AG09309 (cell line): ENCODE measurements around the gene XPNPEP2.
"Not testable (repeated sequence)": the region's sequence is repeated elsewhere in the genome, so short reads cannot be mapped to it uniquely, and the experiment has no call there.

Source experiments
- DNase-seq: peaks from one replicate; pipeline ENCODE4 v3.0.0-alpha.2; 2010; ENCODE audit warnings: low read depth
- H3K4me3 ChIP-seq: 2 replicates; pipeline ENCODE4 v1.5.1; 2011; ENCODE audit warnings: mild to moderate bottlenecking, low read depth, low read length, moderate library complexity; ENCODE audit not compliant: control insufficient read depth
- TF ChIP-seq, protein P1 (sequence below): IDR thresholded peaks from 2 replicates; pipeline ENCODE4 v1.5.1; 2011; ENCODE audit warnings: mild to moderate bottlenecking, low read depth, low read length, inconsistent platforms; ENCODE audit not compliant: insufficient read depth, control insufficient read depth; ENCODE audit errors: missing control alignments

The XPNPEP2 gene

GRCh38 chrX:129737916-129738315 is 863 bp upstream of the XPNPEP2 start:
- TF ChIP-seq, protein P1, sequence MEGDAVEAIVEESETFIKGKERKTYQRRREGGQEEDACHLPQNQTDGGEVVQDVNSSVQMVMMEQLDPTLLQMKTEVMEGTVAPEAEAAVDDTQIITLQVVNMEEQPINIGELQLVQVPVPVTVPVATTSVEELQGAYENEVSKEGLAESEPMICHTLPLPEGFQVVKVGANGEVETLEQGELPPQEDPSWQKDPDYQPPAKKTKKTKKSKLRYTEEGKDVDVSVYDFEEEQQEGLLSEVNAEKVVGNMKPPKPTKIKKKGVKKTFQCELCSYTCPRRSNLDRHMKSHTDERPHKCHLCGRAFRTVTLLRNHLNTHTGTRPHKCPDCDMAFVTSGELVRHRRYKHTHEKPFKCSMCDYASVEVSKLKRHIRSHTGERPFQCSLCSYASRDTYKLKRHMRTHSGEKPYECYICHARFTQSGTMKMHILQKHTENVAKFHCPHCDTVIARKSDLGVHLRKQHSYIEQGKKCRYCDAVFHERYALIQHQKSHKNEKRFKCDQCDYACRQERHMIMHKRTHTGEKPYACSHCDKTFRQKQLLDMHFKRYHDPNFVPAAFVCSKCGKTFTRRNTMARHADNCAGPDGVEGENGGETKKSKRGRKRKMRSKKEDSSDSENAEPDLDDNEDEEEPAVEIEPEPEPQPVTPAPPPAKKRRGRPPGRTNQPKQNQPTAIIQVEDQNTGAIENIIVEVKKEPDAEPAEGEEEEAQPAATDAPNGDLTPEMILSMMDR, result no peak
- H3K4me3 ChIP-seq, result no peak overlapping the region
- no peak for DNase-seq

DNA sequence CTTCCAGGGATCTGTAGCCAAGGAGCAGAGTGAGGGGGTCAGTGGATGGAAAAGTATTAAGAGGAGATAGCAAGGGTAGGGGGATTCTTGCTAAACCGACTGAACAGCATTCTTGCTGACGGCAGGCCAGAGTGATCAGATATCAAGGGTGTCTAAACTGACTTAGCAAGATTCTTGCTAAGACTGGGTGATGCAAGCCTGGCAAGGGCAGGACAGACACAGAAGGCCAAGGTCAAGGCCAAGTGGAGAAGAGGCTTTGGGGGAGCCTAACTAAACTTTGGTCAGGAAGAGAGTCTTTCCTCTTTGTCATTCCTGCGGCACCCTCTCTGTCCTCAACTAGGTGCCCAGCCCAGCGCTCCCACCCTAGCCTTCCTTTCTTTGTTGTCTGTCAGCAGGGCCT is 799 bp downstream of the XPNPEP2 start:
- no peak for DNase-seq
- TF ChIP-seq, protein P1, result no peak
- no peak overlapping the region for H3K4me3 ChIP-seq

- no peak overlapping the region for H3K4me3 ChIP-seq
- TF ChIP-seq, protein P1, result no peak
- no peak for DNase-seq
Measured at GRCh38 chrX:129741880-129742758, 3.3 kb downstream of the XPNPEP2 start.

DNA sequence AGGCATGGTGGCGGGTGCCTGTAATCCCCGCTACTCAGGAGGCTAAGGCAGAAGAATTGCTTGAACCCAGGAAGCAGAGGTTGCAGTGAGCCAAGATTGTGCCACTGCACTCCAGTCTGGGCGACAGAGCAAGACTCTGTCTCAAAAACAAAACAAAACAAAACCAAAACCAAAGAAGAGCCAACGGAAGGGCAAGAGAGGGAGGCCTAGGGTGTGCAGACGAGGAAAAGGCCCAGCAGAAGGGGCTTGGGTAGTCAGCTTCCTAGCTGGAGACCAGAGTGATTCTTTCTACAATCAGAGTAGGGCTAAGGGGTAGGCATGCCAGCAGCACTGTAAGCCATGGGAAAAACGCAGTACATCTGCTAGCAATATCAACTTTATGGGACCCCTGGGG is 4.0 kb downstream of the XPNPEP2 start:
- not testable (repeated sequence) for DNase-seq

GRCh38 chrX:129743821-129744220 is 5.0 kb downstream of the XPNPEP2 start:
- TF ChIP-seq, protein P1, result no peak
- no peak for DNase-seq
- no peak overlapping the region for H3K4me3 ChIP-seq

More for the DNA sequence above, 4.0 kb downstream of the XPNPEP2 start:
- H3K4me3 ChIP-seq, result not testable (repeated sequence)

- no peak for DNase-seq
- TF ChIP-seq, protein P1, result no peak
- H3K4me3 ChIP-seq, result no peak overlapping the region
Measured at GRCh38 chrX:129744861-129745321, 6.1 kb downstream of the XPNPEP2 start.
